GM12878 (cell line): ENCODE measurements around the gene PCDHA7. TPM values are rescaled to one million over a fixed set of nuclear protein-coding genes. Genes with fewer than 3 reads are reported as not detected.
"Not testable (repeated sequence)": the region's sequence is repeated elsewhere in the genome, so short reads cannot be mapped to it uniquely, and the experiment has no call there.

ENCODE experiments used
- ATAC-seq: fragments of 200-7000 bp; cut with Tn5 transposase; 3 replicates; pipeline ENCODE4 v1.9.1; 2020; ENCODE audit warnings: mild to moderate bottlenecking, moderate library complexity
- BruUV-seq: library from RNA; stranded (reverse); fragments of 400-500 nt; replicated peaks from 2 replicates; lab custom pipeline; 2021; lab: Mats Ljungman, UMichigan
- CTCF ChIA-PET: fragments of 300-600 bp; sonication (Branson Sonifier 250); formaldehyde crosslinking; extraction: SDS; loops from one replicate; lab custom pipeline; 2021; ENCODE audit warnings: inconsistent platforms; lab: Yijun Ruan, JAX
- POLR2A ChIA-PET: fragments of 350-600 bp; formaldehyde crosslinking; extraction: SDS; loops from one replicate; lab custom pipeline; 2021; ENCODE audit warnings: inconsistent platforms; lab: Charles Lee
- RAD21 ChIA-PET: fragments of 300-600 bp; sonication (Branson Sonifier 250); formaldehyde crosslinking; loops from one replicate; lab custom pipeline; 2023; ENCODE audit warnings: antibody characterized with exemption; ENCODE audit not compliant: unreplicated experiment; lab: Charles Lee
- SMC1A ChIA-PET: fragments of 300-600 bp; sonication (Branson Sonifier 250); formaldehyde crosslinking; loops from one replicate; lab custom pipeline; 2023; ENCODE audit not compliant: unreplicated experiment, uncharacterized antibody; lab: Charles Lee
- DNase-seq: peaks from one replicate; pipeline ENCODE4 v3.0.0-alpha.2; 2011; ENCODE audit warnings: low read depth, low spot score
- FAIRE-seq: peaks from 3 replicates; lab custom pipeline; 2011; peaks lifted over from hg19 to GRCh38; lab: Jason Lieb, UNC
- H2AFZ ChIP-seq: 2 replicates; pipeline ENCODE4 v1.6.0; 2011; ENCODE audit warnings: low read depth, low read length, control low read depth; ENCODE audit not compliant: control insufficient read depth
- H3K27ac ChIP-seq: 2 replicates; pipeline ENCODE4 v1.5.1; 2011; ENCODE audit warnings: control low read depth; ENCODE audit not compliant: control insufficient read depth, insufficient read depth
- H3K27me3 ChIP-seq, 2 experiments: replicated peaks in 1 of 2; 2 replicates each; pipeline versions ENCODE4 v1.6.0 to v1.6.1; 2011; ENCODE audit warnings: low read length in 1 of 2; ENCODE audit not compliant: control insufficient read depth in 2 of 2, insufficient read depth in 2 of 2
- H3K36me3 ChIP-seq, 2 experiments: 2 replicates each; pipeline ENCODE4 v1.5.1; 2011; ENCODE audit warnings: low read length in 1 of 2; ENCODE audit not compliant: control insufficient read depth in 2 of 2, insufficient read depth in 2 of 2
- H3K4me1 ChIP-seq: 2 replicates; pipeline ENCODE4 v1.6.1; 2011; ENCODE audit warnings: mild to moderate bottlenecking, low read length, moderate library complexity, mixed read lengths; ENCODE audit not compliant: control insufficient read depth, insufficient read depth
- H3K4me2 ChIP-seq: 2 replicates; pipeline ENCODE4 v1.6.0; 2011; ENCODE audit warnings: control low read depth; ENCODE audit not compliant: control insufficient read depth, insufficient read depth
- H3K4me3 ChIP-seq: fragments of 200-600 bp; sonication (generic); 2 replicates; pipeline ENCODE4 v1.5.1; 2016
- H3K79me2 ChIP-seq: 2 replicates; pipeline ENCODE4 v1.6.0; 2011; ENCODE audit warnings: low read length; ENCODE audit not compliant: control insufficient read depth, insufficient read depth
- H3K9ac ChIP-seq: 2 replicates; pipeline ENCODE4 v1.8.0; 2011; ENCODE audit warnings: low read length, control low read depth, mixed read lengths; ENCODE audit not compliant: control insufficient read depth, insufficient read depth
- H3K9me3 ChIP-seq: replicated peaks from 3 replicates; pipeline ENCODE4 v1.5.1; 2011; ENCODE audit warnings: mild to moderate bottlenecking, low read length; ENCODE audit not compliant: control insufficient read depth, insufficient read depth
- H4K20me1 ChIP-seq: 2 replicates; pipeline ENCODE4 v1.6.0; 2011; ENCODE audit not compliant: control insufficient read depth, insufficient read depth
- CBX3 ChIP-seq: fragments of 200-600 bp; sonication (generic); IDR thresholded peaks from 2 replicates; pipeline ENCODE4 v1.6.1; 2016; ENCODE audit warnings: low read depth, borderline replicate concordance
- E4F1 ChIP-seq: fragments of 450-650 bp; IDR thresholded peaks from 2 replicates; pipeline ENCODE4 v1.6.1; 2018; ENCODE audit warnings: borderline replicate concordance, mild to moderate bottlenecking; ENCODE audit not compliant: partially characterized antibody
- ZBED1 ChIP-seq: IDR thresholded peaks from 2 replicates; pipeline ENCODE4 v1.6.1; 2016; ENCODE audit warnings: borderline replicate concordance
- WGBS: methylation state at CpG from one replicate; pipeline ENCODE4 v1.1.6; 2016; ENCODE audit warnings: low lambda C conversion rate; ENCODE audit not compliant: insufficient replicate concordance, insufficient coverage; ENCODE audit errors: missing lambda C conversion rate; 5-methylcytosine and 5-hydroxymethylcytosine counted together
- in situ Hi-C: fragments of 300-500 bp; cut with MboI; formaldehyde crosslinking; loops from 9 replicates; pipeline ENCODE4 v1.14.3; 2018; ENCODE audit warnings: mixed read lengths
- intact Hi-C: fragments of 100-400 bp; cut with micrococcal nuclease; formaldehyde crosslinking; loops from one replicate; pipeline ENCODE4 v1.14.2; 2022; ENCODE audit not compliant: unreplicated experiment
- polyA plus RNA-seq, 11 experiments: library from polyadenylated mRNA; depleted of rRNA in 4 of 11; unstranded in 6 of 11; stranded (reverse) in 5 of 11; fragments of >200 nt; fragmentation: Nextera tagmentation in 4 of 11; fragmentation: Illumina TruSeq in 1 of 11; extraction: Ambion mirVana in 4 of 11; extraction: Trizol in 1 of 11; gene quantifications; 1 replicate in 1 of 11; 2 replicates in 10 of 11; pipeline versions ENCODE4 v1.2.1 to v1.2.3, GENCODE V29; 2011 to 2016; ENCODE audit warnings: inconsistent platforms in 2 of 11, missing spikeins in 2 of 11, low read depth in 1 of 11
- total RNA-seq, 4 experiments: library from RNA; depleted of rRNA in 3 of 4; stranded (reverse); fragments of >200 nt in 3 of 4; fragmentation: Illumina TruSeq in 1 of 4; extraction: Trizol in 1 of 4; gene quantifications; 2 replicates each; pipeline versions ENCODE4 v1.2.1 to v1.2.3, GENCODE V29; 2013 to 2021

Gene PCDHA7
- total and polyA plus RNA-seq, 10 of the 15 experiments (the other 5 are each of a cell fraction or from before 2014, with no cell fraction given), result 0.05 to 0.06 TPM; not detected in 8

GRCh38 chr5:140800816-140801493 lies 33.1 kb upstream of the PCDHA7 start, which contains the start of gene PCDHA3 (continued):
- TF ChIP-seq ZBED1, result no peak
- TF ChIP-seq CBX3, result no peak
- TF ChIP-seq E4F1, result no peak

- no peak overlapping the region for H3K27ac ChIP-seq
- H2AFZ ChIP-seq, result no peak overlapping the region
Measured at GRCh38 chr5:140801494-140801841, 32.6 kb upstream of the PCDHA7 start.

GRCh38 chr5:140802381-140802780 lies 31.7 kb upstream of the PCDHA7 start:
- H3K79me2 ChIP-seq, FAIRE-seq, H3K4me1 ChIP-seq, H3K27ac ChIP-seq, RAD21 ChIA-PET, DNase-seq, POLR2A ChIA-PET, H3K9me3 ChIP-seq, H3K4me2 ChIP-seq, SMC1A ChIA-PET, CTCF ChIA-PET, H3K4me3 ChIP-seq, ATAC-seq, H2AFZ ChIP-seq, H3K36me3 ChIP-seq, BruUV-seq, intact Hi-C loops, H3K9ac ChIP-seq, H4K20me1 ChIP-seq, H3K27me3 ChIP-seq: not testable (repeated sequence)
- in situ Hi-C loops, result loop anchor here (25.0 kb wide), 1 partner anchor 760 kb away; no protein-coding TSS in a partner anchor
- 86% methylated on average over 43 of the region's 45 CpGs for WGBS

More at GRCh38 chr5:140801494-140801841, 32.6 kb upstream of the PCDHA7 start:
- Histone ChIP-seq H3K4me2 (no peak overlapping the region), H3K79me2 (no peaks in the 10 kb centered on the region), H4K20me1 (no peaks in the 10 kb centered on the region), H3K4me3 (no peak overlapping the region), H3K27me3 (no peaks in the 10 kb centered on the region), H3K9ac (no peak overlapping the region), H3K9me3 (peaks cover 1% of the 10 kb centered on the region; the same call in 2 of the 3 replicates), H3K36me3 (no peaks in the 10 kb centered on the region), H3K4me1 (no peaks in the 10 kb centered on the region)
- ATAC-seq (no peak), FAIRE-seq (no peak), DNase-seq (no peak)
- ChIA-PET SMC1A (no interaction called here), POLR2A (no interaction called here), CTCF (no interaction called here), RAD21 (no interaction called here)
- intact Hi-C loops, result no loop called here
- no TSS peak for BruUV-seq
- no peak for TF ChIP-seq ZBED1
- WGBS, result 26% methylated on average over 16 of the region's 16 CpGs
- in situ Hi-C loops, result loop anchor here (25.0 kb wide), 1 partner anchor 761 kb away; no protein-coding TSS in a partner anchor
